Upper lobe of left lung (tissue), 4 donors: Measurements from ENCODE around the gene EVI5.

ENCODE experiments used
- EP300 ChIP-seq, 4 donors: sonication (generic); formaldehyde crosslinking; IDR thresholded peaks; one replicate each; pipeline ENCODE4 v1.5.1; 2017; ENCODE audit warnings: antibody characterized with exemption in 4 of 4, control low read depth in 2 of 4
- POLR2A ChIP-seq, 4 donors: fragments of 450-650 bp; IDR thresholded peaks; one replicate each; pipeline ENCODE4 v1.5.1; 2016 to 2017; ENCODE audit warnings: antibody characterized with exemption in 4 of 4, mild to moderate bottlenecking in 2 of 4
- POLR2AphosphoS5 ChIP-seq, 2 donors: sonication (generic); formaldehyde crosslinking; IDR thresholded peaks; one replicate each; pipeline ENCODE4 v1.5.1; 2017; ENCODE audit warnings: antibody characterized with exemption in 2 of 2
- TF ChIP-seq, protein P1 (sequence below), 6 experiments: fragments of 450-650 bp in 4 of 6; fragments of 200-600 bp in 2 of 6; sonication (generic) in 2 of 6; IDR thresholded peaks; one replicate each; pipeline ENCODE4 v1.5.1; 2016 to 2019; ENCODE audit warnings: antibody characterized with exemption in 6 of 6

DNA sequence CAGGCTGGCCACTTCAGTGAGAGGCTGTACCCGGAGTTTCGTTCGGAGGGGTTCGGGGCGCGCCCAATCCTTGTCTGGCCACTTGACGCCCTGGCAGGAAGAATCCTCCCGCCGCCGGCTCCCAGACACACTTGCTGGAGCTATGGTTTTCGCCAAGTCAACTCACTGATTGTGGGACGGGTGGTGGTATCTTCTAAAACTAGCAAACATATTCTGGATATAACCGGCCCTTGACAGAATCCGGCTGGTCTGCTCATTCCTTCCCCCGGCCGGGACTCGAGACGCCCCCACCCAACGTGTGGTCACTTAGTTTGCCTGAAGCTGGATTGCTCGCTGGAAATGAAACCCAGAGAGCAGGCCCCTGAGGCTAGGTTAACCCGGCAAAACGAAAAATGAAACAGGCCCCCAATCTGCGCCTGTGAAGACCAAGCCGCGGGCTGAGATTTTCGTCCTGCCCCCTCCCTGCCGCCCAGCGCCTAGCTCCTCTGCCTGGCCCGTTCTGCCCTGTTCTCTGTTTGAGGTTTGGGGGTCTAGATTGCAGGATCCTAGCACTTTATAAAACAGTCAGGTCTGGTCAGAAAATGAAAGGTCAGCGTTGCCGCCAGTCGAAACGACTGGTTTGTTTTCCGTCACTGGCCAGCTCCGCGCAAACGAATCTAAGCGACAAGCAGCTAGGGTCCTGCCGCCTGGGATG is 302.8 kb downstream of the EVI5 start:
- TF ChIP-seq, protein P1, sequence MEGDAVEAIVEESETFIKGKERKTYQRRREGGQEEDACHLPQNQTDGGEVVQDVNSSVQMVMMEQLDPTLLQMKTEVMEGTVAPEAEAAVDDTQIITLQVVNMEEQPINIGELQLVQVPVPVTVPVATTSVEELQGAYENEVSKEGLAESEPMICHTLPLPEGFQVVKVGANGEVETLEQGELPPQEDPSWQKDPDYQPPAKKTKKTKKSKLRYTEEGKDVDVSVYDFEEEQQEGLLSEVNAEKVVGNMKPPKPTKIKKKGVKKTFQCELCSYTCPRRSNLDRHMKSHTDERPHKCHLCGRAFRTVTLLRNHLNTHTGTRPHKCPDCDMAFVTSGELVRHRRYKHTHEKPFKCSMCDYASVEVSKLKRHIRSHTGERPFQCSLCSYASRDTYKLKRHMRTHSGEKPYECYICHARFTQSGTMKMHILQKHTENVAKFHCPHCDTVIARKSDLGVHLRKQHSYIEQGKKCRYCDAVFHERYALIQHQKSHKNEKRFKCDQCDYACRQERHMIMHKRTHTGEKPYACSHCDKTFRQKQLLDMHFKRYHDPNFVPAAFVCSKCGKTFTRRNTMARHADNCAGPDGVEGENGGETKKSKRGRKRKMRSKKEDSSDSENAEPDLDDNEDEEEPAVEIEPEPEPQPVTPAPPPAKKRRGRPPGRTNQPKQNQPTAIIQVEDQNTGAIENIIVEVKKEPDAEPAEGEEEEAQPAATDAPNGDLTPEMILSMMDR (IDR thresholded peaks at IDR 0.05), result no peak
- TF ChIP-seq POLR2A (IDR thresholded peaks at IDR 0.05), result no peak
- TF ChIP-seq EP300 (IDR thresholded peaks at IDR 0.05), result no peak
- no peak for TF ChIP-seq POLR2AphosphoS5 (IDR thresholded peaks at IDR 0.05)
